Type B pancreatic cell (in vitro differentiated cells): ENCODE data around the gene POU2F3. TPM values are rescaled to one million over a fixed set of nuclear protein-coding genes. Genes with fewer than 3 reads are reported as not detected.

ENCODE experiments used
- DNase-seq: peaks from one replicate; pipeline ENCODE4 v3.0.0; 2021; ENCODE audit warnings: mixed read lengths; ENCODE audit not compliant: unreplicated experiment; ENCODE audit errors: extremely low spot score
- H3K27ac Mint-ChIP-seq: 2 replicates; pipeline ENCODE4 v1.8.0; 2021; ENCODE audit warnings: mild to moderate bottlenecking, mixed read lengths
- H3K27me3 Mint-ChIP-seq: 2 replicates; pipeline ENCODE4 v1.8.0; 2021; ENCODE audit warnings: mixed read lengths
- H3K36me3 Mint-ChIP-seq: 2 replicates; pipeline ENCODE4 v1.8.0; 2021; ENCODE audit warnings: mixed read lengths
- H3K4me1 Mint-ChIP-seq: one replicate; pipeline ENCODE4 v1.8.0; 2021; ENCODE audit warnings: mixed read lengths; ENCODE audit not compliant: unreplicated experiment
- H3K4me3 Mint-ChIP-seq: 2 replicates; pipeline ENCODE4 v1.8.0; 2021; ENCODE audit warnings: mild to moderate bottlenecking, mixed read lengths
- H3K9me3 Mint-ChIP-seq: 2 replicates; pipeline ENCODE4 v1.8.0; 2021; ENCODE audit warnings: mixed read lengths
- CTCF ChIP-seq: fragments of 200-600 bp; sonication (generic); conservative IDR thresholded peaks from 2 replicates; pipeline ENCODE4 v1.5.0; 2021; ENCODE audit warnings: antibody characterized with exemption, mild to moderate bottlenecking
- total RNA-seq: library from RNA; stranded (reverse); gene quantifications from 2 replicates; pipeline ENCODE4 v1.2.1, GENCODE V29; 2021; ENCODE audit warnings: low replicate concordance

POU2F3 gene
- total RNA-seq, 1 donor from 2014 or later = 1.4 TPM

DNA sequence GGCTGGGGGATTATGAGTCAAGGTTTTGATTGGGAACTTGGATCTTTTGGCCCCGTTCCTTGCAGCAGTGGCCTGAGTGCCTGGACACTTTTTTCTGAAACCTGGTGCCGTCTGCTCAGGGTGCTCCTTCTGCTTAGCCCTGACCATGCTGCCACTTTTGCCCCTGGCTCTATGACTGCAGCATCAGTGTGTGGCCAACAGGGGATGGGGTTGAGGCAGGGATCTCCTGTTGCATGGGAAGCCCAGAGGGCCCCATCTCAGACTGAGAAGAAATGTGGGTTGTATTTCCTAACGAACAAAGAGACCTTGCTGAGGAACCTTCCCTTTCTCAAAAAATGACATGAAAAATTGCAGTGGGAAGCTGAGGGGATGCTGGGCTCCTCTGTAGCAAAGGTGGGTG, 18.7 kb downstream of the POU2F3 start:
- H3K27me3 Mint-ChIP-seq = peaks cover 69% of the 10 kb centered on the region
- H3K9me3 Mint-ChIP-seq = no peaks in the 10 kb centered on the region
- TF ChIP-seq CTCF = no peak
- no peak overlapping the region for H3K4me3 Mint-ChIP-seq
- no peak overlapping the region for H3K27ac Mint-ChIP-seq
- H3K36me3 Mint-ChIP-seq = no peaks in the 10 kb centered on the region
- no peak for DNase-seq
- H3K4me1 Mint-ChIP-seq = peaks cover 5% of the 10 kb centered on the region

DNA sequence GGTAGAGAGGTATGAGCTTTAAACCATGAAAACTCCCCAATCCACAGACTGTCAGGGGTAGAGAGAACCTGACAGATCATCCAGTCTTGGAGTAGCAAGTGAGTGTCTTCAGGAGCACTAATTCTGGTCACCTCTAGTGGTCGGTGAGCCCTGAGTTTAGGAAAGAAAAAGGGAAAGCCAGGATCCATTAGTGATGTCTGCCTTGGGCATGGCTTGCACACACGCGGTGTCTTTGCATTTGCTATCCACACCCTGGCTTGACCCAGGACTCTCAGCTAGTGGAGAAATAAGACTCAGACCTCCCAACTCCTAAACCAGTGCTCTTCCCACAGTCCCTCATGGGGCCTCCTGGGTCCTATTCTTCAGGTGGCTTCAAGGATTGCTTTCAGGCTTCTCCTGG, 19.3 kb downstream of the POU2F3 start:
- Mint-ChIP-seq H3K4me1 (peaks cover 5% of the 10 kb centered on the region), H3K4me3 (no peak overlapping the region), H3K36me3 (no peaks in the 10 kb centered on the region), H3K27ac (no peak overlapping the region), H3K9me3 (no peaks in the 10 kb centered on the region), H3K27me3 (peaks cover 65% of the 10 kb centered on the region)
- no peak for TF ChIP-seq CTCF
- no peak for DNase-seq

DNA sequence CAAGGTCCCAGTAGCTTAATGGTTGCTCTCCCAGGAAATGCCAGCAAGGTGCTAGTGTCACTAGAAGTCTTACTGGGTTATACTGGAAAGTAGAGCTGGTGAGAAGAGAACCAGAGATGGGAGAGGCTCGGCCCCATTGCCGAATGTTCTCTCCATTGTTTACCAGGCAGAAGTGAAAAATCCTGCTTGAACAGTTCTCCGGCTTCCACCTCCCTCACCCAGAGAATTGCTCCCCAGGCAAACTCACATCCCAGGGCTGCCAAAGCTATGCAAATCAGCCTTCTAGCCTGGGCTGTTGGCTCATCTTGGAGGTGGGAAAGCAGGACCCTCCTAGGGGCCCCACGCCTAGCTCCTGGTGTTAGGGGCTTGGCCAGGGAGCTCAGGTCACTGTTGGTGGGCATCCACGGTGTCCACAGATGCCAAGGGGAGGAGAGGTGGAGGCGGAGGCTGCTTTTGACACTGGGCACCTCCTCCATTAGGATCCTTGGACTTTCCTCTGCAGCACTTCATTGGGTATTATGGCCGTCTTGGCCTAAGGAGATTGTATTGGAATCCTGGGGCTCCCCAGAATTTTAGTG, 20.1 kb downstream of the POU2F3 start:
- H3K27ac Mint-ChIP-seq = no peak overlapping the region
- peaks cover 65% of the 10 kb centered on the region for H3K27me3 Mint-ChIP-seq
- no peak overlapping the region for H3K4me3 Mint-ChIP-seq
- DNase-seq = no peak
- TF ChIP-seq CTCF = no peak
- no peaks in the 10 kb centered on the region for H3K9me3 Mint-ChIP-seq
- no peaks in the 10 kb centered on the region for H3K36me3 Mint-ChIP-seq
- H3K4me1 Mint-ChIP-seq = peaks cover 4% of the 10 kb centered on the region

DNA sequence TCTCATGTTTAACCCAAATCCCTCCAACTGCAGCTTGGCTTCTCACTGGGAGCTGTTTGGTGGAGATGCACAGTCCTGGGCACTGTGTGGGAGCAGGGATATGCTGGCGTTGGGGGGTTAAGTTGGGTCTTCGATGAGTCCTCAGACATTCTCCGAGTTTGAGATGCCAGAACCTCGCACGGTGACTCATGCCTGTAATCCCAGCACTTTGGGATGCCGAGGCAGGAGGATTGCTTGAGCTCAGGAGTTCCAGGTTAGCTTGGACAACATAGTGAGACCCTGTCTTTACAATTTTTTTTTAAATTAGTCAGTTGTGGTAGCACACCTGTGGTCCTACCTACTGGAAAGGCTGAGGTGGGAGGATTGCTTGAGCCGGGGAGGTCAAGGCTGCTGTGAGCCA, 20.7 kb downstream of the POU2F3 start:
- Mint-ChIP-seq H3K27me3 (peaks cover 64% of the 10 kb centered on the region), H3K9me3 (no peaks in the 10 kb centered on the region), H3K27ac (no peak overlapping the region), H3K4me1 (no peaks in the 10 kb centered on the region), H3K4me3 (no peak overlapping the region), H3K36me3 (no peaks in the 10 kb centered on the region)
- DNase-seq = no peak
- TF ChIP-seq CTCF = no peak

GRCh38 chr11:120261321-120261720, 21.4 kb downstream of the POU2F3 start:
- peaks cover 64% of the 10 kb centered on the region for H3K27me3 Mint-ChIP-seq

More at GRCh38 chr11:120261321-120261720, 21.4 kb downstream of the POU2F3 start:
- Mint-ChIP-seq H3K4me1 (no peaks in the 10 kb centered on the region), H3K9me3 (peaks cover 3% of the 10 kb centered on the region), H3K27ac (no peak overlapping the region), H3K36me3 (no peaks in the 10 kb centered on the region), H3K4me3 (no peak overlapping the region)
- DNase-seq = no peak
- TF ChIP-seq CTCF = no peak
